OCI-LY1 (cell line): ENCODE measurements around the gene GRIK3.

Experiments
- EZH2 ChIP-seq: fragments of 200-600 bp; sonication (generic), shearing (Covaris generic); IDR thresholded peaks from 2 replicates; pipeline ENCODE4 v1.8.0; 2017; ENCODE audit warnings: borderline replicate concordance, mixed run types, mild to moderate bottlenecking, antibody characterized with exemption, low read length, moderate library complexity, mixed read lengths
- TF ChIP-seq, protein P1 (sequence below): fragments of 200-600 bp; sonication (generic), shearing (Covaris generic); IDR thresholded peaks from 2 replicates; pipeline ENCODE4 v1.5.1; 2017; ENCODE audit warnings: mild to moderate bottlenecking, antibody characterized with exemption, low read length, moderate library complexity, mixed read lengths

DNA sequence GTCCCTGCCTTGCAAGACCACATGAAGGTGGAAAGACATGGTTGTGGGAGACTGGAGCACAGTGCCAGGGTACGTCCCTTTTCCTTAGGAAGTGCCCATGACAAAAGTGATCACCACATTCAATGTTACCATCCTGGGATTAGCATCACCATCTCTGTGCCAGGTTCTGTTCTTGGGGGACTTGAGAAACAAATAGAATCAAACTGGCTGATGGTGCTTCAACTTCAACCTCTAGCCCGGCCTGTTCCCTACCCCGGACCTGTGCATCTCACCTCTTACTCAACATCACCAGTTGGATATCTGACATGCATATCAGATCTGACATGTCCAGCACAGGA is 153.3 kb downstream of the GRIK3 start:
- TF ChIP-seq EZH2 = no peak
- TF ChIP-seq, protein P1, sequence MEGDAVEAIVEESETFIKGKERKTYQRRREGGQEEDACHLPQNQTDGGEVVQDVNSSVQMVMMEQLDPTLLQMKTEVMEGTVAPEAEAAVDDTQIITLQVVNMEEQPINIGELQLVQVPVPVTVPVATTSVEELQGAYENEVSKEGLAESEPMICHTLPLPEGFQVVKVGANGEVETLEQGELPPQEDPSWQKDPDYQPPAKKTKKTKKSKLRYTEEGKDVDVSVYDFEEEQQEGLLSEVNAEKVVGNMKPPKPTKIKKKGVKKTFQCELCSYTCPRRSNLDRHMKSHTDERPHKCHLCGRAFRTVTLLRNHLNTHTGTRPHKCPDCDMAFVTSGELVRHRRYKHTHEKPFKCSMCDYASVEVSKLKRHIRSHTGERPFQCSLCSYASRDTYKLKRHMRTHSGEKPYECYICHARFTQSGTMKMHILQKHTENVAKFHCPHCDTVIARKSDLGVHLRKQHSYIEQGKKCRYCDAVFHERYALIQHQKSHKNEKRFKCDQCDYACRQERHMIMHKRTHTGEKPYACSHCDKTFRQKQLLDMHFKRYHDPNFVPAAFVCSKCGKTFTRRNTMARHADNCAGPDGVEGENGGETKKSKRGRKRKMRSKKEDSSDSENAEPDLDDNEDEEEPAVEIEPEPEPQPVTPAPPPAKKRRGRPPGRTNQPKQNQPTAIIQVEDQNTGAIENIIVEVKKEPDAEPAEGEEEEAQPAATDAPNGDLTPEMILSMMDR = no peak
